ENCODE data around the gene TRPV3. TPM values are rescaled to one million over a fixed set of nuclear protein-coding genes. Genes with fewer than 3 reads are reported as not detected.

The TRPV3 gene
- total RNA-seq, 1 experiment from 2014 or later = 0.35 TPM

GRCh38 chr17:3558603-3559269 lies 1.1 kb upstream of the TRPV3 start:
- TF ChIP-seq JAZF1 (CRISPR knock-in tag; IDR thresholded peaks at IDR 0.05) (no peak), ATF2 (CRISPR knock-in tag; IDR thresholded peaks at IDR 0.05; ENCODE audit: borderline replicate concordance, low read depth) (no peak), ESRRA (CRISPR knock-in tag; IDR thresholded peaks at IDR 0.05; ENCODE audit: borderline replicate concordance) (no peak), FOXP1 (CRISPR knock-in tag; IDR thresholded peaks at IDR 0.05; ENCODE audit: borderline replicate concordance) (no peak), SP1 (CRISPR knock-in tag; conservative IDR thresholded peaks at IDR 0.05) (no peak)
- H3K9me3 Mint-ChIP-seq = peaks cover 5% of the 10 kb centered on the region; the same call in 1 of the 2 replicates
- ChIA-PET CTCF (interaction anchor here (1.1 to 1.7 kb wide), 2 partner anchors 23 to 44 kb away, joined by 4 to 5 read pairs; no protein-coding TSS in a partner anchor), POLR2A (no interaction called here)
- DNase-seq (ENCODE audit: low spot score) = no peak
- no peaks in the 10 kb centered on the region for H3K4me1 Mint-ChIP-seq
- no peaks in the 10 kb centered on the region for H3K27me3 Mint-ChIP-seq (ENCODE audit: low read depth)
- H3K36me3 Mint-ChIP-seq = 0 out of 2 replicates have a peak, but pooled peaks cover 3% of the 10 kb centered on the region
- H3K27ac Mint-ChIP-seq = peak overlapping the region; percentile 28
- ATAC-seq = no peak; the same call in 1 of the 2 replicates
- no peak overlapping the region for H3K4me3 Mint-ChIP-seq

GRCh38 chr17:3556916-3557767 lies 470 bp downstream of the TRPV3 start:
- no peak for ATAC-seq
- no peak for DNase-seq (ENCODE audit: low spot score)
- H3K36me3 Mint-ChIP-seq = no peaks in the 10 kb centered on the region
- H3K9me3 Mint-ChIP-seq = peaks cover 5% of the 10 kb centered on the region; the same call in 1 of the 2 replicates
- H3K27me3 Mint-ChIP-seq (ENCODE audit: low read depth) = no peaks in the 10 kb centered on the region
- TF ChIP-seq ZNF219 (CRISPR knock-in tag; IDR thresholded peaks at IDR 0.05; ENCODE audit: borderline replicate concordance) (no peak), ZBTB21 (CRISPR knock-in tag; IDR thresholded peaks at IDR 0.05; ENCODE audit: borderline replicate concordance) (no peak), ZNF425 (CRISPR knock-in tag; conservative IDR thresholded peaks at IDR 0.05) (no peak), SP1 (CRISPR knock-in tag; conservative IDR thresholded peaks at IDR 0.05) (no peak), ZNF532 (CRISPR knock-in tag; IDR thresholded peaks at IDR 0.05; ENCODE audit: borderline replicate concordance) (no peak), ZNF416 (CRISPR knock-in tag; IDR thresholded peaks at IDR 0.05) (no peak), ZNF317 (CRISPR knock-in tag; IDR thresholded peaks at IDR 0.05; ENCODE audit: borderline replicate concordance, low read depth) (no peak), CREB1 (CRISPR knock-in tag; IDR thresholded peaks at IDR 0.05) (no peak), ZNF396 (CRISPR knock-in tag; IDR thresholded peaks at IDR 0.05; ENCODE audit: borderline replicate concordance) (no peak), ZMAT4 (CRISPR knock-in tag; IDR thresholded peaks at IDR 0.05) (no peak), USF1 (CRISPR knock-in tag; IDR thresholded peaks at IDR 0.05) (no peak), E2F5 (CRISPR knock-in tag; IDR thresholded peaks at IDR 0.05) (no peak), ATF1 (CRISPR knock-in tag; IDR thresholded peaks at IDR 0.05) (no peak), ZNF138 (CRISPR knock-in tag; conservative IDR thresholded peaks at IDR 0.05) (no peak), ZNF121 (CRISPR knock-in tag; IDR thresholded peaks at IDR 0.05) (no peak)
- H3K4me3 Mint-ChIP-seq = no peak overlapping the region
- ChIA-PET POLR2A (no interaction called here), CTCF (interaction anchor here (1.3 to 2.0 kb wide), 3 partner anchors 21 to 125 kb away, joined by 4 to 8 read pairs (median 4); no protein-coding TSS in a partner anchor)
- H3K4me1 Mint-ChIP-seq = no peaks in the 10 kb centered on the region
- no peak overlapping the region for H3K27ac Mint-ChIP-seq
